Measurements from ENCODE around the gene CTXN2. TPM values are rescaled to one million over a fixed set of nuclear protein-coding genes. Genes with fewer than 3 reads are reported as not detected.

The CTXN2 gene
- total and polyA plus RNA-seq, 9 of the 15 experiments (the other 6 are each of a cell fraction or from before 2014, with no cell fraction given) = not detected

DNA sequence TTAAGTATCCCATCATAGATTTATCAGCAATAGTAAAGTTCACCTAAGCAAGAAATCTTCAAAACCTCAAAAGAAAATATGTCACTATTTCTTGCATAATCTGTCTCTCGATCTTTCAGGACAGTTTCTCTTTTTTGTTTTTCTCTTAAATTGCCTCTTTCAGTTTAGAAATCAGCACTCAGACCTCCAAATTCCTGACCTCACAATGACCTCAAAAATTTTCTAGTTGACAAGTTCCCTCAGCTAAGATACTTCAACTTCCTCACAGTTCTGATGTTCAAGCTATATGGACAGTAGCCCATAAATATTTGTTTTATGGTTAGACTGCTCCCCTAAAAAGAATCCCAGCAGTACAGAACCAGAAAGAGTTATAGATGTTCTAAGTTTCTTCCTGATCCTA, 46.6 kb upstream of the CTXN2 start (continued):
- no peak for TF ChIP-seq ZKSCAN8 (CRISPR knock-in tag; IDR thresholded peaks at IDR 0.05)
- TF ChIP-seq POLR2A (conservative IDR thresholded peaks at IDR 0.05) = no peak
- TF ChIP-seq, protein P1, sequence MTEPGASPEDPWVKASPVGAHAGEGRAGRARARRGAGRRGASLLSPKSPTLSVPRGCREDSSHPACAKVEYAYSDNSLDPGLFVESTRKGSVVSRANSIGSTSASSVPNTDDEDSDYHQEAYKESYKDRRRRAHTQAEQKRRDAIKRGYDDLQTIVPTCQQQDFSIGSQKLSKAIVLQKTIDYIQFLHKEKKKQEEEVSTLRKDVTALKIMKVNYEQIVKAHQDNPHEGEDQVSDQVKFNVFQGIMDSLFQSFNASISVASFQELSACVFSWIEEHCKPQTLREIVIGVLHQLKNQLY (CRISPR knock-in tag; conservative IDR thresholded peaks at IDR 0.05) = no peak
- no peak for TF ChIP-seq FOS (IDR thresholded peaks at IDR 0.05; ENCODE audit: extremely low read depth, insufficient read length)
- no peak for TF ChIP-seq SMAD3 (CRISPR knock-in tag; conservative IDR thresholded peaks at IDR 0.05)

DNA sequence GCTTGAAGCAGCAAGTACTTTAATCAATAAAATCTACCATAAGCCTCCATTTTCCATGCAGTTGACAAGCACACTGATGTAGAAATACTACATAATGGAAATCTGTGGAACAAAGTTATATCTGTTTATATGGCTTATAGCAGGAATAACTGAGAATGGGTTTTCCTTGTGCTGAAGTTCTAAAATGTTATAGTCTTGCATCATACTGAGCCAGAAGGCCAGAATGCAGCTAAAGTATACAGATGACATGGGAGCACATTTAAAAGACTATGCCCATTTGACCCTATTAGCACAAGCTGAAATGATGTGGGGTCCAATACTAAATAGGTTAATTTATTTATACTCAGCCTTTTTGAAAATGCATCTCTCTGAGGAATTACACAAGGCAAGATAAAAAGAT, 45.5 kb upstream of the CTXN2 start:
- in situ Hi-C loops (cut with MboI) = no loop called here
- DNase-seq (ENCODE audit: extremely low read depth in 1 of 4, low spot score in 3 of 4) = no peak
- TF ChIP-seq PYGO2 (tag; IDR thresholded peaks at IDR 0.05) = no peak
- TF ChIP-seq ZKSCAN1 (IDR thresholded peaks at IDR 0.05; ENCODE audit: low read depth, low read length) = no peak
- no peak for TF ChIP-seq SRSF9 (IDR thresholded peaks at IDR 0.05; ENCODE audit: borderline replicate concordance, low read depth, low read length)
- TF ChIP-seq SAFB (IDR thresholded peaks at IDR 0.05; ENCODE audit: borderline replicate concordance, low read depth, low read length) = no peak
- TF ChIP-seq CAMTA2 (CRISPR knock-in tag; conservative IDR thresholded peaks at IDR 0.05) = no peak
- no peak for TF ChIP-seq MCM2 (IDR thresholded peaks at IDR 0.05; ENCODE audit: low read depth)
- TF ChIP-seq RBM34 (IDR thresholded peaks at IDR 0.05; ENCODE audit: borderline replicate concordance, insufficient read depth, low read length) = no peak
- no peak for TF ChIP-seq ZNF224 (CRISPR knock-in tag; IDR thresholded peaks at IDR 0.05)
- Histone ChIP-seq H3K4me3 (no peak overlapping the region), H3K9me3 (replicated peaks; ENCODE audit: control insufficient read depth, insufficient read depth, low read depth, low read length) (no peaks in the 10 kb centered on the region), H4K20me1 (replicated peaks; ENCODE audit: control insufficient read depth, insufficient read depth, low read length) (no peaks in the 10 kb centered on the region), H3K27ac (ENCODE audit: extremely low read depth, low read depth, low read length) (no peak overlapping the region), H3K9ac (ENCODE audit: insufficient read depth in 1 of 2, low read depth in 2 of 2, low read length in 2 of 2) (no peak overlapping the region), H3K27me3 (ENCODE audit: control insufficient read depth in 2 of 2, insufficient read depth in 2 of 2, low read length in 2 of 2) (no peaks in the 10 kb centered on the region), H3K9me1 (ENCODE audit: control insufficient read depth, insufficient read depth, low read length) (no peaks in the 10 kb centered on the region), H2AFZ (ENCODE audit: low read depth, low read length) (no peak overlapping the region), H3K79me2 (ENCODE audit: control insufficient read depth, insufficient read depth, low read length) (no peaks in the 10 kb centered on the region), H3K36me3 (ENCODE audit: control insufficient read depth, insufficient read depth, low read length) (no peaks in the 10 kb centered on the region), H3K4me1 (replicated peaks in 1 of 2; ENCODE audit: control insufficient read depth in 2 of 2, insufficient read depth in 2 of 2, low read length in 2 of 2) (no peaks in the 10 kb centered on the region), H3K4me2 (ENCODE audit: insufficient read depth, low read length) (no peak overlapping the region)
- BruUV-seq (replicated peaks) = no TSS peak
- ATAC-seq = no peak
- CTCF ChIA-PET (ENCODE audit: low intra/inter-chr PET ratio) = no interaction called here
- POLR2A ChIA-PET = no interaction called here
- FAIRE-seq = no peak
- intact Hi-C loops (cut with micrococcal nuclease) = no loop called here

All from K562 (cell line).